Measurements from ENCODE around the gene SSTR5.

SSTR5 gene

DNA sequence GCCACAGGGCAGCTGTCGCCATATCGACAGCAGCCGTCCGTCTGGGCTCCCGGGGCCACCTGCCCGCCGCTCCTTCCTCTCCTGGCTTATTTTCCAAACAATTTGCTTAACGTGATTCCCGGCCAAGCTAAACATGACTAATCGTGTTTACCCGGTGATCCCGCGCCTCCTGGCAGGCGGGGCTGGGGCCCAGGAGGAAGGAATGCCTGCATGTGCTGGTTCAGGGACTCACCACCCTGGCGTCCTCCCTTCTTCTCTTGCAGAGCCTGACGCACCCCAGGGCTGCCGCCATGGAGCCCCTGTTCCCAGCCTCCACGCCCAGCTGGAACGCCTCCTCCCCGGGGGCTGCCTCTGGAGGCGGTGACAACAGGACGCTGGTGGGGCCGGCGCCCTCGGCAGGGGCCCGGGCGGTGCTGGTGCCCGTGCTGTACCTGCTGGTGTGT lies 6.1 kb downstream of the SSTR5 start:
- peak overlapping the region; percentile 96 for H3K27ac ChIP-seq
- TF ChIP-seq, protein P1, sequence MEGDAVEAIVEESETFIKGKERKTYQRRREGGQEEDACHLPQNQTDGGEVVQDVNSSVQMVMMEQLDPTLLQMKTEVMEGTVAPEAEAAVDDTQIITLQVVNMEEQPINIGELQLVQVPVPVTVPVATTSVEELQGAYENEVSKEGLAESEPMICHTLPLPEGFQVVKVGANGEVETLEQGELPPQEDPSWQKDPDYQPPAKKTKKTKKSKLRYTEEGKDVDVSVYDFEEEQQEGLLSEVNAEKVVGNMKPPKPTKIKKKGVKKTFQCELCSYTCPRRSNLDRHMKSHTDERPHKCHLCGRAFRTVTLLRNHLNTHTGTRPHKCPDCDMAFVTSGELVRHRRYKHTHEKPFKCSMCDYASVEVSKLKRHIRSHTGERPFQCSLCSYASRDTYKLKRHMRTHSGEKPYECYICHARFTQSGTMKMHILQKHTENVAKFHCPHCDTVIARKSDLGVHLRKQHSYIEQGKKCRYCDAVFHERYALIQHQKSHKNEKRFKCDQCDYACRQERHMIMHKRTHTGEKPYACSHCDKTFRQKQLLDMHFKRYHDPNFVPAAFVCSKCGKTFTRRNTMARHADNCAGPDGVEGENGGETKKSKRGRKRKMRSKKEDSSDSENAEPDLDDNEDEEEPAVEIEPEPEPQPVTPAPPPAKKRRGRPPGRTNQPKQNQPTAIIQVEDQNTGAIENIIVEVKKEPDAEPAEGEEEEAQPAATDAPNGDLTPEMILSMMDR (conservative IDR thresholded peaks at IDR 0.05): no peak

GRCh38 chr16:1079341-1079740 lies 6.8 kb downstream of the SSTR5 start:
- TF ChIP-seq, protein P1 (conservative IDR thresholded peaks at IDR 0.05): no peak
- H3K27ac ChIP-seq: peak overlapping the region; percentile 96

DNA sequence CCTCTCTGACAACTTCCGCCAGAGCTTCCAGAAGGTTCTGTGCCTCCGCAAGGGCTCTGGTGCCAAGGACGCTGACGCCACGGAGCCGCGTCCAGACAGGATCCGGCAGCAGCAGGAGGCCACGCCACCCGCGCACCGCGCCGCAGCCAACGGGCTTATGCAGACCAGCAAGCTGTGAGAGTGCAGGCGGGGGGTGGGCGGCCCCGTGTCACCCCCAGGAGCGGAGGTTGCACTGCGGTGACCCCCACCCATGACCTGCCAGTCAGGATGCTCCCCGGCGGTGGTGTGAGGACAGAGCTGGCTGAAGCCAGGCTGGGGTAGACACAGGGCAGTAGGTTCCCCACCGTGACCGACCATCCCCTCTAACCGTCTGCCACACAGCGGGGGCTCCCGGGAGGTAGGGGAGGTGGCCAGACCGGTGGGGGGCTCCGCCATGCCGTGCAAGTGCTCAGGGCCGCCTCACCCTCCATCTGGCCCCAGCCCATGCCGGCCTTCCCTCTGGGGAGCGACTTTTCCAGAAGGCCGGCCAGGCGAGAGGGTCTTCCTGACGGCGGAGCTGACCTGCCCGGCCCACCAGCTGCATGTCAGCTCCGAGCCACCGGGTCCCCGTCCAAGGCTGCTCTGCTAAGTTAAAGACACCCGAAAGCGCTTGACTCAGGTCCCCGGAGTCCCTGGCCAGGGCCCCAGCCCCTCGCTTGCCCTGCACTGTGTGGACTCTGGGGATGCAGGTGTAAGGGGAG lies 7.4 kb downstream of the SSTR5 start:
- H3K27ac ChIP-seq: peak overlapping the region; percentile 96
- TF ChIP-seq, protein P1 (conservative IDR thresholded peaks at IDR 0.05): no peak

- TF ChIP-seq, protein P1 (conservative IDR thresholded peaks at IDR 0.05): no peak
- peak overlapping the region; percentile 96 for H3K27ac ChIP-seq
Measured at GRCh38 chr16:1080801-1081733, 8.5 kb downstream of the SSTR5 start.

GRCh38 chr16:1081734-1082265 lies 9.3 kb downstream of the SSTR5 start:
- TF ChIP-seq, protein P1 (conservative IDR thresholded peaks at IDR 0.05): no peak
- peak overlapping the region; percentile 96 for H3K27ac ChIP-seq

DNA sequence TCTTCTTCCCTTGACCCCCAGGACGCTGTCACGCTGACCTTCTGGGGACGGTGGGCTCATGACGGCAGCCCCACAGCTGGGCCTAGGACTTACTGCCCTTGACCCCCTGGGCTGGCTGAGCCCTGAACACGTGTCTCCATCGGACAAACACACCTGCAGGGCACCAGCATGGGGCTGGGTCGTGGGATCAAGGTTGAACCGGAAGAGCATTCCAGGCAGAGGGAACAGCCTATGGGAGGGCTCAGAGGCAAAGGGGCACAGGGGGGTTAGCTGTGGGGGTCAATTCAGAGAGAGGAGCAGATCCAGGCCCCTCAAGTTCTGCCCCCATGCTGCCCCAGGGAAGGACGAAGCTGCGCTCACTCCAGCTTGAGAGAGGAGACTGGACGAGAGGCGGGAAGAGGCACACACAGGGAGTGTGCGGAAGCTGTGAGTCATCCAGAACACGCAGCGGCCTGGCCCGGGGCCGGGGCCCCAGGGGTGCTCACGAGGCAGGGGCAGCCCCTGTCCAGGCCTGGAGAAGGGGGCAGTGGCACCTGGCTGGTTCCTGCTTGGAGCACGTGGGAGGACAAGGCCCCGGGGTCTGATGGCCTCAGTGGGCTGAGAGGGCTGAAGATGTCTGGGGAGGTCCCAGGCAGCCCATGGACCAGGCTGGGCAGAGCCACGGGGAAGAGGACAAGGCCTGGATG lies 9.9 kb downstream of the SSTR5 start:
- TF ChIP-seq, protein P1 (conservative IDR thresholded peaks at IDR 0.05): no peak
- peak overlapping the region; percentile 96 for H3K27ac ChIP-seq

Data from VCaP (cell line).